ENCODE results near the gene SLMAP.

The SLMAP gene

GRCh38 chr3:57778494-57778893 lies 22.4 kb downstream of the SLMAP start:
- no peaks in the 10 kb centered on the region for H3K9me3 ChIP-seq (ENCODE audit: insufficient read depth, low read depth, low read length)
- no peak overlapping the region for H3K27ac ChIP-seq (ENCODE audit: low read depth, low read length)
- no peak overlapping the region for H3K4me3 ChIP-seq (ENCODE audit: low read length)
- H3K27me3 ChIP-seq (ENCODE audit: insufficient read depth, low read length): no peaks in the 10 kb centered on the region
- 78% methylated on average over 1 of the region's 1 CpG for WGBS
- H3K9ac ChIP-seq (ENCODE audit: low read depth, low read length): no peak overlapping the region
- H3K36me3 ChIP-seq (ENCODE audit: insufficient read depth, low read length): no peaks in the 10 kb centered on the region
- no peaks in the 10 kb centered on the region for H3K4me1 ChIP-seq (ENCODE audit: insufficient read depth, low read length)

- no CpG with 5 or more reads among the region's 1 CpG for WGBS
- no peaks in the 10 kb centered on the region for H3K4me1 ChIP-seq (ENCODE audit: insufficient read depth, low read length)
- H3K4me3 ChIP-seq (ENCODE audit: low read length): no peak overlapping the region
- no peaks in the 10 kb centered on the region for H3K9me3 ChIP-seq (ENCODE audit: insufficient read depth, low read depth, low read length)
- H3K9ac ChIP-seq (ENCODE audit: low read depth, low read length): no peak overlapping the region
- no peaks in the 10 kb centered on the region for H3K27me3 ChIP-seq (ENCODE audit: insufficient read depth, low read length)
- H3K27ac ChIP-seq (ENCODE audit: low read depth, low read length): no peak overlapping the region
- H3K36me3 ChIP-seq (ENCODE audit: insufficient read depth, low read length): no peaks in the 10 kb centered on the region
These were observed 23.6 kb downstream of the SLMAP start for GRCh38 chr3:57779666-57780065.

- Histone ChIP-seq H3K9ac (ENCODE audit: low read depth, low read length) (no peak overlapping the region), H3K4me1 (ENCODE audit: insufficient read depth, low read length) (peaks cover 11% of the 10 kb centered on the region), H3K9me3 (ENCODE audit: insufficient read depth, low read depth, low read length) (no peaks in the 10 kb centered on the region), H3K4me3 (ENCODE audit: low read length) (no peak overlapping the region), H3K27me3 (ENCODE audit: insufficient read depth, low read length) (no peaks in the 10 kb centered on the region), H3K36me3 (ENCODE audit: insufficient read depth, low read length) (no peaks in the 10 kb centered on the region), H3K27ac (ENCODE audit: low read depth, low read length) (no peak overlapping the region)
- 90% methylated on average over 6 of the region's 6 CpGs for WGBS
These were observed 27.3 kb downstream of the SLMAP start for GRCh38 chr3:57783186-57784088.

- 100% methylated on average over 1 of the region's 1 CpG for WGBS
- Histone ChIP-seq H3K4me3 (ENCODE audit: low read length) (no peak overlapping the region), H3K27ac (ENCODE audit: low read depth, low read length) (no peak overlapping the region), H3K9ac (ENCODE audit: low read depth, low read length) (no peak overlapping the region), H3K27me3 (ENCODE audit: insufficient read depth, low read length) (no peaks in the 10 kb centered on the region), H3K36me3 (ENCODE audit: insufficient read depth, low read length) (no peaks in the 10 kb centered on the region), H3K4me1 (ENCODE audit: insufficient read depth, low read length) (peaks cover 15% of the 10 kb centered on the region), H3K9me3 (ENCODE audit: insufficient read depth, low read depth, low read length) (no peaks in the 10 kb centered on the region)
These were observed 28.1 kb downstream of the SLMAP start for GRCh38 chr3:57784089-57784735.

- Histone ChIP-seq H3K4me3 (ENCODE audit: low read length) (no peak overlapping the region), H3K27ac (ENCODE audit: low read depth, low read length) (no peak overlapping the region), H3K27me3 (ENCODE audit: insufficient read depth, low read length) (no peaks in the 10 kb centered on the region), H3K9me3 (ENCODE audit: insufficient read depth, low read depth, low read length) (no peaks in the 10 kb centered on the region), H3K9ac (ENCODE audit: low read depth, low read length) (no peak overlapping the region), H3K4me1 (ENCODE audit: insufficient read depth, low read length) (peaks cover 15% of the 10 kb centered on the region), H3K36me3 (ENCODE audit: insufficient read depth, low read length) (no peaks in the 10 kb centered on the region)
- 100% methylated on average over 1 of the region's 1 CpG for WGBS
These were observed 29.3 kb downstream of the SLMAP start for GRCh38 chr3:57785446-57785845.

GRCh38 chr3:57787867-57788623 lies 31.9 kb downstream of the SLMAP start:
- H3K9me3 ChIP-seq (ENCODE audit: insufficient read depth, low read depth, low read length): no peaks in the 10 kb centered on the region
- no peaks in the 10 kb centered on the region for H3K27me3 ChIP-seq (ENCODE audit: insufficient read depth, low read length)
- peaks cover 15% of the 10 kb centered on the region for H3K4me1 ChIP-seq (ENCODE audit: insufficient read depth, low read length)
- H3K9ac ChIP-seq (ENCODE audit: low read depth, low read length): no peak overlapping the region
- no peak overlapping the region for H3K4me3 ChIP-seq (ENCODE audit: low read length)
- no peak overlapping the region for H3K27ac ChIP-seq (ENCODE audit: low read depth, low read length)
- WGBS: 88% methylated on average over 2 of the region's 2 CpGs
- no peaks in the 10 kb centered on the region for H3K36me3 ChIP-seq (ENCODE audit: insufficient read depth, low read length)

- Histone ChIP-seq H3K9ac (ENCODE audit: low read depth, low read length) (no peak overlapping the region), H3K36me3 (ENCODE audit: insufficient read depth, low read length) (no peaks in the 10 kb centered on the region), H3K27ac (ENCODE audit: low read depth, low read length) (no peak overlapping the region), H3K4me1 (ENCODE audit: insufficient read depth, low read length) (peaks cover 15% of the 10 kb centered on the region), H3K27me3 (ENCODE audit: insufficient read depth, low read length) (no peaks in the 10 kb centered on the region), H3K4me3 (ENCODE audit: low read length) (no peak overlapping the region), H3K9me3 (ENCODE audit: insufficient read depth, low read depth, low read length) (no peaks in the 10 kb centered on the region)
- WGBS: 81% methylated on average over 3 of the region's 3 CpGs
These were observed 32.5 kb downstream of the SLMAP start for GRCh38 chr3:57788624-57789018.

GRCh38 chr3:57791245-57791644 lies 35.1 kb downstream of the SLMAP start:
- Histone ChIP-seq H3K9ac (ENCODE audit: low read depth, low read length) (no peak overlapping the region), H3K4me3 (ENCODE audit: low read length) (no peak overlapping the region), H3K36me3 (ENCODE audit: insufficient read depth, low read length) (no peaks in the 10 kb centered on the region), H3K4me1 (ENCODE audit: insufficient read depth, low read length) (peaks cover 15% of the 10 kb centered on the region), H3K9me3 (ENCODE audit: insufficient read depth, low read depth, low read length) (no peaks in the 10 kb centered on the region), H3K27ac (ENCODE audit: low read depth, low read length) (no peak overlapping the region), H3K27me3 (ENCODE audit: insufficient read depth, low read length) (no peaks in the 10 kb centered on the region)
- WGBS: 100% methylated on average over 1 of the region's 2 CpGs

- Histone ChIP-seq H3K4me1 (ENCODE audit: insufficient read depth, low read length) (peaks cover 15% of the 10 kb centered on the region), H3K4me3 (ENCODE audit: low read length) (no peak overlapping the region), H3K27ac (ENCODE audit: low read depth, low read length) (no peak overlapping the region), H3K9me3 (ENCODE audit: insufficient read depth, low read depth, low read length) (no peaks in the 10 kb centered on the region), H3K36me3 (ENCODE audit: insufficient read depth, low read length) (no peaks in the 10 kb centered on the region), H3K9ac (ENCODE audit: low read depth, low read length) (no peak overlapping the region), H3K27me3 (ENCODE audit: insufficient read depth, low read length) (no peaks in the 10 kb centered on the region)
- 78% methylated on average over 1 of the region's 1 CpG for WGBS
These were observed 36.1 kb downstream of the SLMAP start for GRCh38 chr3:57792198-57792597.

- Histone ChIP-seq H3K27me3 (ENCODE audit: insufficient read depth, low read length) (no peaks in the 10 kb centered on the region), H3K9me3 (ENCODE audit: insufficient read depth, low read depth, low read length) (no peaks in the 10 kb centered on the region), H3K9ac (ENCODE audit: low read depth, low read length) (no peak overlapping the region), H3K4me1 (ENCODE audit: insufficient read depth, low read length) (peaks cover 2% of the 10 kb centered on the region; the same call in 1 of the 2 replicates), H3K4me3 (ENCODE audit: low read length) (no peak overlapping the region), H3K27ac (ENCODE audit: low read depth, low read length) (no peak overlapping the region), H3K36me3 (ENCODE audit: insufficient read depth, low read length) (no peaks in the 10 kb centered on the region)
- 91% methylated on average over 4 of the region's 4 CpGs for WGBS
These were observed 37.7 kb downstream of the SLMAP start for GRCh38 chr3:57793737-57794187.

GRCh38 chr3:57794501-57794900 lies 38.4 kb downstream of the SLMAP start:
- H3K27ac ChIP-seq (ENCODE audit: low read depth, low read length): no peak overlapping the region

More at GRCh38 chr3:57794501-57794900, 38.4 kb downstream of the SLMAP start:
- Histone ChIP-seq H3K4me1 (ENCODE audit: insufficient read depth, low read length) (no peaks in the 10 kb centered on the region), H3K9ac (ENCODE audit: low read depth, low read length) (no peak overlapping the region), H3K4me3 (ENCODE audit: low read length) (no peak overlapping the region), H3K27me3 (ENCODE audit: insufficient read depth, low read length) (no peaks in the 10 kb centered on the region), H3K9me3 (ENCODE audit: insufficient read depth, low read depth, low read length) (no peaks in the 10 kb centered on the region), H3K36me3 (ENCODE audit: insufficient read depth, low read length) (no peaks in the 10 kb centered on the region)
- 92% methylated on average over 4 of the region's 4 CpGs for WGBS
